PC-3 (cell line): ENCODE measurements around the gene RGS2. TPM values are rescaled to one million over a fixed set of nuclear protein-coding genes. Genes with fewer than 3 reads are reported as not detected.
A peak's percentile ranks its signal among the peaks of the same experiment; 100 is the strongest.

ENCODE experiments used
- ATAC-seq: fragments of 200-7000 bp; cut with Tn5 transposase; 2 replicates; pipeline ENCODE4 v1.9.1; 2020; ENCODE audit warnings: mild to moderate bottlenecking, moderate library complexity
- BruUV-seq: library from RNA; stranded (reverse); fragments of 400-500 nt; replicated peaks from 2 replicates; lab custom pipeline; 2021; lab: Mats Ljungman, UMichigan
- CTCF ChIA-PET: fragments of 300-600 bp; sonication (Branson Sonifier 250); formaldehyde crosslinking; loops from one replicate; lab custom pipeline; 2022; ENCODE audit warnings: antibody characterized with exemption; lab: Charles Lee
- POLR2A ChIA-PET: fragments of 300-600 bp; sonication (Branson Sonifier 250); formaldehyde crosslinking; loops from one replicate; lab custom pipeline; 2022; ENCODE audit warnings: antibody characterized with exemption; ENCODE audit not compliant: unreplicated experiment; lab: Charles Lee
- DNase-seq: peaks from one replicate; pipeline ENCODE4 v3.0.0-alpha.2; 2015
- H2AFZ ChIP-seq: fragments of 300-600 bp; sonication (generic); 2 replicates; pipeline ENCODE4 v1.6.0; 2016; ENCODE audit warnings: antibody characterized with exemption, low read length
- H3F3A ChIP-seq: fragments of 300-600 bp; sonication (generic); one replicate; pipeline ENCODE4 v1.6.0; 2017; ENCODE audit warnings: antibody characterized with exemption, low read length, control low read depth, mild to moderate bottlenecking; ENCODE audit not compliant: unreplicated experiment
- H3K27ac ChIP-seq: fragments of 300-600 bp; sonication (generic); 2 replicates; pipeline ENCODE4 v1.5.1; 2016; ENCODE audit warnings: mild to moderate bottlenecking, low read length
- H3K27me3 ChIP-seq: fragments of 300-600 bp; sonication (generic); 2 replicates; pipeline ENCODE4 v1.6.1; 2016; ENCODE audit warnings: low read length, mixed read lengths
- H3K36me3 ChIP-seq: fragments of 300-600 bp; sonication (generic); 2 replicates; pipeline ENCODE4 v1.6.1; 2016; ENCODE audit warnings: low read depth, mixed run types, low read length, mixed read lengths
- H3K4me1 ChIP-seq: fragments of 300-600 bp; sonication (generic); 2 replicates; pipeline ENCODE4 v1.5.1; 2016; ENCODE audit warnings: low read length; ENCODE audit not compliant: insufficient read depth
- H3K4me2 ChIP-seq: fragments of 300-600 bp; sonication (generic); 2 replicates; pipeline ENCODE4 v1.6.0; 2016; ENCODE audit warnings: low read length
- H3K4me3 ChIP-seq: fragments of 300-600 bp; sonication (generic); 2 replicates; pipeline ENCODE4 v1.5.1; 2016; ENCODE audit warnings: mild to moderate bottlenecking, low read length, mixed read lengths
- H3K79me2 ChIP-seq: fragments of 300-600 bp; sonication (generic); 2 replicates; pipeline ENCODE4 v1.6.1; 2017; ENCODE audit warnings: low read length, mixed read lengths
- H3K9ac ChIP-seq: fragments of 300-600 bp; sonication (generic); 2 replicates; pipeline ENCODE4 v1.6.0; 2016; ENCODE audit warnings: mild to moderate bottlenecking, low read length
- H3K9me2 ChIP-seq: fragments of 300-600 bp; sonication (generic); replicated peaks from 2 replicates; pipeline ENCODE4 v1.6.1; 2016; ENCODE audit warnings: mixed run types, low read length, mixed read lengths
- H3K9me3 ChIP-seq: fragments of 300-600 bp; sonication (generic); 2 replicates; pipeline ENCODE4 v1.6.1; 2016; ENCODE audit warnings: low read length, mixed read lengths
- H4K20me1 ChIP-seq: fragments of 300-600 bp; sonication (generic); 2 replicates; pipeline ENCODE4 v1.6.1; 2016; ENCODE audit warnings: low read length, mixed read lengths
- EZH2 ChIP-seq: fragments of 300-600 bp; sonication (generic); IDR thresholded peaks from one replicate; pipeline ENCODE4 v1.6.1; 2017; ENCODE audit warnings: antibody characterized with exemption, mild to moderate bottlenecking, low read length; ENCODE audit not compliant: unreplicated experiment
- EZH2phosphoT487 ChIP-seq: fragments of 300-600 bp; sonication (generic); IDR thresholded peaks from 2 replicates; pipeline ENCODE4 v1.6.1; 2018; ENCODE audit warnings: mild to moderate bottlenecking, antibody characterized with exemption, low read length, borderline replicate concordance
- intact Hi-C: fragments of 100-400 bp; cut with micrococcal nuclease; formaldehyde crosslinking; loops from 2 replicates; pipeline ENCODE4 v1.9.0; 2023
- total RNA-seq: library from RNA; depleted of rRNA; stranded (reverse); fragments of >200 nt; gene quantifications from 2 replicates; pipeline ENCODE4 v1.2.3, GENCODE V29; 2014
- TF ChIP-seq, protein P1 (sequence below): fragments of 300-600 bp; sonication (generic); conservative IDR thresholded peaks from 2 replicates; pipeline ENCODE4 v1.5.1; 2017; ENCODE audit warnings: antibody characterized with exemption, low read depth, mild to moderate bottlenecking, low read length

Gene RGS2
- total RNA-seq, 1 experiment from 2014 or later = 163 TPM

GRCh38 chr1:192762265-192762664, 46.6 kb upstream of the RGS2 start:
- no peak for ATAC-seq
- Histone ChIP-seq H3K4me2 (no peak overlapping the region), H3K36me3 (no peaks in the 10 kb centered on the region), H3K4me1 (peaks cover 32% of the 10 kb centered on the region), H3K9ac (no peak overlapping the region), H3K4me3 (no peak overlapping the region), H3K27me3 (no peaks in the 10 kb centered on the region), H3K9me2 (no peaks in the 10 kb centered on the region), H4K20me1 (no peaks in the 10 kb centered on the region), H3F3A (peaks cover 6% of the 10 kb centered on the region), H3K79me2 (no peaks in the 10 kb centered on the region), H2AFZ (no peak overlapping the region), H3K27ac (no peak overlapping the region), H3K9me3 (no peaks in the 10 kb centered on the region)
- POLR2A ChIA-PET = no interaction called here
- no TSS peak for BruUV-seq
- CTCF ChIA-PET = no interaction called here
- TF ChIP-seq EZH2 (no peak), EZH2phosphoT487 (no peak)
- TF ChIP-seq, protein P1, sequence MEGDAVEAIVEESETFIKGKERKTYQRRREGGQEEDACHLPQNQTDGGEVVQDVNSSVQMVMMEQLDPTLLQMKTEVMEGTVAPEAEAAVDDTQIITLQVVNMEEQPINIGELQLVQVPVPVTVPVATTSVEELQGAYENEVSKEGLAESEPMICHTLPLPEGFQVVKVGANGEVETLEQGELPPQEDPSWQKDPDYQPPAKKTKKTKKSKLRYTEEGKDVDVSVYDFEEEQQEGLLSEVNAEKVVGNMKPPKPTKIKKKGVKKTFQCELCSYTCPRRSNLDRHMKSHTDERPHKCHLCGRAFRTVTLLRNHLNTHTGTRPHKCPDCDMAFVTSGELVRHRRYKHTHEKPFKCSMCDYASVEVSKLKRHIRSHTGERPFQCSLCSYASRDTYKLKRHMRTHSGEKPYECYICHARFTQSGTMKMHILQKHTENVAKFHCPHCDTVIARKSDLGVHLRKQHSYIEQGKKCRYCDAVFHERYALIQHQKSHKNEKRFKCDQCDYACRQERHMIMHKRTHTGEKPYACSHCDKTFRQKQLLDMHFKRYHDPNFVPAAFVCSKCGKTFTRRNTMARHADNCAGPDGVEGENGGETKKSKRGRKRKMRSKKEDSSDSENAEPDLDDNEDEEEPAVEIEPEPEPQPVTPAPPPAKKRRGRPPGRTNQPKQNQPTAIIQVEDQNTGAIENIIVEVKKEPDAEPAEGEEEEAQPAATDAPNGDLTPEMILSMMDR = no peak
- intact Hi-C loops = loop anchor here (10.0 kb wide), 2 partner anchors 57 to 97 kb away; no protein-coding TSS in a partner anchor
- DNase-seq = no peak

DNA sequence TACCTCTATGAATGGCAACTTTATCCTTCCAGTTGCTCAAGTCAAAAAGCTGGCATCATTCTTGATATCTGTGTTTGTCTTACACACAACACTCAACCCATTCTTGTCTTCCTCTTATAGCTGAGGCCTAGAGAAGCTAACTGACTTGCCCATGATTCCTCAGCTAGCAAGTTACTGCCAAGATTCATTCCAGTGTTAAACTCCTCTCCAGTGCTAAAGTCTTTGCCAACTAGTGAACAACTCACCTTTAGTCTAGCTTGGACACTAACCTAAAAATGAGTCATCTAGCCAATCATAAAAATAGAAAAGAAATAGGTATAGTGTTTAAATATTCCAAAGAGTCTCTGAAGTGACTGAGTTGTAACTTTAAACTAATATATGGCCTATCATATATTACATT, 45.6 kb upstream of the RGS2 start:
- H3K27me3 ChIP-seq = no peaks in the 10 kb centered on the region

DNA sequence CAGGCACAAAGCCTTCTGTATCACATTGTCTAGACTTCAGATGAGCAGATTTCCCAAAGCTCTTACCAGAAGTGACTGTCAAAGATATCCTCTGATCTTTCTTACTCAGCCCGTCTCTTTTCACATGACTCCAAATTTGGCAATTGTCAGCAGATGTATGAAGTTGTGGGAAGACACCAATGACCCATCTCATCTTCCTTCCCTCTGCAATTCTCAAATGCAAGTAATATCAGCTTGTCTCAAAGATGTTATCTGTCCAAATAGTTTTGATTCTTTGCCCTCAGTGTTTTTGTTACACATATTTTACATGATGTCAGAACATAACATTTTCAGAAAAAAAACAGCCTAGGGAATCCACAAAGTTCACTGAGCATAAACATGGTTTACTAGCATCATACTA, 45.1 kb upstream of the RGS2 start:
- Histone ChIP-seq H3F3A (peaks cover 6% of the 10 kb centered on the region), H3K27ac (peak overlapping the region; percentile 54), H4K20me1 (no peaks in the 10 kb centered on the region), H3K4me2 (peak overlapping the region; percentile 66), H3K27me3 (no peaks in the 10 kb centered on the region), H2AFZ (no peak overlapping the region), H3K9me3 (no peaks in the 10 kb centered on the region), H3K9ac (no peak overlapping the region), H3K9me2 (no peaks in the 10 kb centered on the region), H3K4me1 (peaks cover 32% of the 10 kb centered on the region), H3K79me2 (no peaks in the 10 kb centered on the region), H3K4me3 (no peak overlapping the region), H3K36me3 (no peaks in the 10 kb centered on the region)
- CTCF ChIA-PET = no interaction called here
- TF ChIP-seq, protein P1 = no peak
- TF ChIP-seq EZH2phosphoT487 = no peak
- no peak for TF ChIP-seq EZH2
- intact Hi-C loops = loop anchor here (1.0 to 10.0 kb wide), 3 partner anchors 43 to 99 kb away; no protein-coding TSS in a partner anchor
- BruUV-seq = no TSS peak
- DNase-seq (peak; percentile 3), ATAC-seq (peak; percentile 20)
- POLR2A ChIA-PET = no interaction called here

More for the DNA sequence above, 45.6 kb upstream of the RGS2 start:
- peak overlapping the region; percentile 54 for H3K27ac ChIP-seq
- BruUV-seq = no TSS peak
- H4K20me1 ChIP-seq = no peaks in the 10 kb centered on the region
- ChIA-PET POLR2A (no interaction called here), CTCF (no interaction called here)
- H3K9me3 ChIP-seq = no peaks in the 10 kb centered on the region
- H3K9ac ChIP-seq = no peak overlapping the region
- DNase-seq (peak; percentile 82), ATAC-seq (peak; percentile 82)
- H3K4me2 ChIP-seq = peak overlapping the region; percentile 66
- H2AFZ ChIP-seq = no peak overlapping the region
- H3K79me2 ChIP-seq = no peaks in the 10 kb centered on the region
- no peaks in the 10 kb centered on the region for H3K36me3 ChIP-seq
- peaks cover 32% of the 10 kb centered on the region for H3K4me1 ChIP-seq
- H3F3A ChIP-seq = peaks cover 6% of the 10 kb centered on the region
- H3K4me3 ChIP-seq = no peak overlapping the region
- no peaks in the 10 kb centered on the region for H3K9me2 ChIP-seq
- TF ChIP-seq EZH2 (no peak), EZH2phosphoT487 (no peak)
- TF ChIP-seq, protein P1 = no peak
- intact Hi-C loops = loop anchor here (1.0 to 10.0 kb wide), 3 partner anchors 43 to 98 kb away; no protein-coding TSS in a partner anchor
